GM18498 (cell line): ENCODE results near the gene NEK10.
"Not testable (repeated sequence)": the region's sequence is repeated elsewhere in the genome, so short reads cannot be mapped to it uniquely, and the experiment has no call there.

Experiments
- ATAC-seq: cut with Tn5 transposase; IDR thresholded peaks from one replicate; pipeline ENCODE4 v1.9.1; 2021; ENCODE audit warnings: mild to moderate bottlenecking, moderate library complexity; ENCODE audit not compliant: unreplicated experiment

The NEK10 gene

GRCh38 chr3:27353221-27353620 lies 16.0 kb downstream of the NEK10 start:
- ATAC-seq, result no peak

GRCh38 chr3:27352047-27352446 lies 17.1 kb downstream of the NEK10 start:
- ATAC-seq, result no peak

GRCh38 chr3:27349832-27350231 lies 19.4 kb downstream of the NEK10 start:
- peak; percentile 48 for ATAC-seq

GRCh38 chr3:27345959-27346865 lies 23.0 kb downstream of the NEK10 start:
- no peak for ATAC-seq

- peak; percentile 54 for ATAC-seq
Measured at GRCh38 chr3:27345493-27345892, 23.7 kb downstream of the NEK10 start.

- ATAC-seq, result no peak
Measured at GRCh38 chr3:27345045-27345444, 24.1 kb downstream of the NEK10 start.

- ATAC-seq, result no peak
Measured at GRCh38 chr3:27344192-27344591, 25.0 kb downstream of the NEK10 start.

- no peak for ATAC-seq
Measured at GRCh38 chr3:27342267-27342666, 26.9 kb downstream of the NEK10 start.

GRCh38 chr3:27340534-27340933 lies 28.6 kb downstream of the NEK10 start:
- peak; percentile 80 for ATAC-seq

GRCh38 chr3:27335571-27335970 lies 33.6 kb downstream of the NEK10 start:
- no peak for ATAC-seq

- ATAC-seq, result no peak
Measured at GRCh38 chr3:27333843-27334242, 35.3 kb downstream of the NEK10 start.

- ATAC-seq, result not testable (repeated sequence)
Measured at GRCh38 chr3:27328982-27329762, 40.0 kb downstream of the NEK10 start.

GRCh38 chr3:27326629-27327545 lies 42.3 kb downstream of the NEK10 start:
- ATAC-seq, result no peak

GRCh38 chr3:27326202-27326601 lies 43.0 kb downstream of the NEK10 start:
- ATAC-seq, result no peak

GRCh38 chr3:27325419-27325818 lies 43.8 kb downstream of the NEK10 start:
- ATAC-seq, result peak; percentile 73

GRCh38 chr3:27324686-27325085 lies 44.5 kb downstream of the NEK10 start:
- no peak for ATAC-seq

GRCh38 chr3:27323087-27323570 lies 46.1 kb downstream of the NEK10 start:
- no peak for ATAC-seq

- ATAC-seq, result no peak
Measured at GRCh38 chr3:27322634-27323033, 46.5 kb downstream of the NEK10 start.

- no peak for ATAC-seq
Measured at GRCh38 chr3:27319847-27320526, 49.2 kb downstream of the NEK10 start.

GRCh38 chr3:27319304-27319703 lies 49.9 kb downstream of the NEK10 start:
- ATAC-seq, result no peak
